Placental epithelial cell (primary cell): Measurements from ENCODE around the gene RPL18. TPM values are rescaled to one million over a fixed set of nuclear protein-coding genes. Genes with fewer than 3 reads are reported as not detected.

Source experiments
- total RNA-seq: library from RNA; depleted of rRNA; stranded (reverse); fragments of >200 nt; gene quantifications from 2 replicates; pipeline ENCODE4 v1.2.3, GENCODE V29; 2012

RPL18 gene
- 1,714 and 1,895 TPM in 2 replicates for total RNA-seq

DNA sequence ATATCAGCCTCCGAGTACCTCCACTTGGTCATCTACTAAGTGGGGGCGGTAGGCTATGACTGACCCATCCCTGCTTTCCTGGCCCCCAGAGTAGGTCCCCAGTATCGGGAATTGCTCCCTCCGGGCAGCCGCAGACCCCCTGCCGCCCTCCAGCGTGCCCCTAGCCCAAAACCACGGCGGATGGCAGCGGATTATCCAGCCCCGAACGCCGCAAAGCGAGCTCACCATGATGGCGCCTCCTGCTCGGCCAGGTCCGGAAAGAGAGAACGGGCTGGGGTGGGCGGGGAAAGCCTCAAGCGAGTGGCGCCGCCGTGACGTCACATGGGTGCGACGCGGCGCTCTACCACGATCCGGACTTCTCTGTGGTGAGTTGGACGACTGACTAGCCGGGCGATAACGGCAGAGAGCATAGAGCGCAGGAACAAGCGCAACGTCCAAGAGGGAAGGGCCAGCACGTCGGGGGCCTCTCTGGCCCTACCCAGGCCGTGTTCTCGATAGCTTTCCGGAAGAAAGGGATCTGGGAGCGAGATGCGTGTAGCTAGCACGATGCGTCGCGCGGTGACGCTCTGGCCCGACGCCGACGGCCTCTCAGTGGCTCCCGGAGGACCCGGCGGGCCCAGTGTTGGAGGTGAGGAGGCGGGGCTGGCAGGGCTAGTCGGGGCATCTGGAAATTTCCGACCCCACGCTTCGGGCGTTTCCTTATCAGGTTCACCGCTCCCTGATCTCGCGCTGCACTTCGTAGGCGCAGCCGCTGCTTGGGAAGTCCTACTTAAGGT, at the start of gene RPL18, which contains the start of gene SPHK2:
TSS of gene RPL18 (minus strand) at position 263 of the 776 bp plus-strand sequence. CDS start at position 228, 35 bp downstream.
TSS of gene SPHK2 (plus strand) at position 591 of the 776 bp plus-strand sequence. CDS start 1,009 bp downstream, outside the sequence.

DNA sequence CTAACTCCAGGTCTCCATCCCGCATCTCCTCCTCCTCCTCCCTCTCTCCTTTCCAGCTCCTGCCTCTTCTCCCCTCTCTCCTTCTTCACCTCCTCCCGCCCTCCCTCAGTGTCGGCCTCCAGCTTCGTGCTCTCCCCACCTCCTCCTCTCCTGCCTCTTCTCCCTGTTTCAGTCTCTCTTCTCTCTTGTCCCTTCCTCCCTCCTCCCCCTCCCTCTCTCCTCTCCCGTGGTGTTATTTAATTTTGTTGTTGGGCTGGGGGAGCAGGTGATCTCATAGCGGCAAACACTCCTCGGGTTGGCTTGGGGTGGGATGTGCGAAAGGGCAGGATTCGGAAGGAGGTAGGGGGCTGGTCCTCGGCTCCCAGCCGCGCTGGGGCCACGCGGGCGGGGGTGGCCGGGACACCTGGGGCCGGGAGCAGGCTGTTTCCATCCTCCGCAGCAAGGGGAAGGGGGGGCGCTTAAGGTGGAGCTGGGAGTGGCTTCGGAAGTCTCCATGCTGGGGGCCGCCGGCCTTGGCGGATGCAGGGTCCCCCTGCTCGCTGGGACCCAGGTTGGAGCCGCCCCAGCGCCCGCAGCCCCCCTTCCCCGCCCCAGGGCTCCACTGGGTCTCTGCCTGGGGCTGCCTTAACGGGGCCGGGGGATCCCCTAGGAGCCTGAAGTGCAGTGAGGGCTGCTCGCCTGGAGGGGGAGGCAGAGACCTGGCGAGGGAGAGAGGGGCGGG, 27.2 kb upstream of the RPL18 start, which contains the start of gene CA11:
TSS of gene CA11 (minus strand) at position 187 of the 721 bp plus-strand sequence. CDS start 555 bp downstream, outside the sequence.

DNA sequence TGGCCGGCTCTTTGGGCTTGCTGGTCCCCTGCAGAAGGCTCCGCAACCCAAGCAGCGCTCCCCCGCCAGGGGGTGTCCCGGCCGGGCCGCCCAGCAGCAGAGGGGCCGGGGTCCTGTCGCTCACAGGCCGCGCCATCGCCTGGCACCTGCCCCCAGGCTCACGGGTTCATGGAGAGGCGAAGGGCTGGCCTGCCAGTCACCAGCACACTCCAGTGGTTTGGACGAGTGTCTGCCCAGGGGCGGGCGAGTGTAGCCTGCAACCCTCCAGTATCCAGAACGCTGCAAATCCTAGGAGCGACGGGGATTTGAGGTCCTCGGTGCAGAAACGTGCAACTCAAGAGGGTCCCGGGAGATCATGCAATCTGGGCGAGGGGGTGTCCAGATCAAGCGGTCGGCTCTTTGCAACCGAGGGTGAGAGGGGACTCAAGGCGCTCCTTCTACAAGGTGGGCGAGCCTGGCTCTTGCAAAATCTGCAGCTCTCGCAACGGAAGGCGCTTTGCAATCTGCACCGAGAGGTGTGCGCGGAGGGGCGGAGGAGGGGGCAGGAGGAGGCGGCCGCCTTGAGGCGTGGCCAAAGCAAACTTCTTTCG, 18.0 kb upstream of the RPL18 start, which contains the start of gene DBP:
TSS of gene DBP (minus strand) at position 521 of the 590 bp plus-strand sequence. CDS start at position 136, 385 bp downstream.

DNA sequence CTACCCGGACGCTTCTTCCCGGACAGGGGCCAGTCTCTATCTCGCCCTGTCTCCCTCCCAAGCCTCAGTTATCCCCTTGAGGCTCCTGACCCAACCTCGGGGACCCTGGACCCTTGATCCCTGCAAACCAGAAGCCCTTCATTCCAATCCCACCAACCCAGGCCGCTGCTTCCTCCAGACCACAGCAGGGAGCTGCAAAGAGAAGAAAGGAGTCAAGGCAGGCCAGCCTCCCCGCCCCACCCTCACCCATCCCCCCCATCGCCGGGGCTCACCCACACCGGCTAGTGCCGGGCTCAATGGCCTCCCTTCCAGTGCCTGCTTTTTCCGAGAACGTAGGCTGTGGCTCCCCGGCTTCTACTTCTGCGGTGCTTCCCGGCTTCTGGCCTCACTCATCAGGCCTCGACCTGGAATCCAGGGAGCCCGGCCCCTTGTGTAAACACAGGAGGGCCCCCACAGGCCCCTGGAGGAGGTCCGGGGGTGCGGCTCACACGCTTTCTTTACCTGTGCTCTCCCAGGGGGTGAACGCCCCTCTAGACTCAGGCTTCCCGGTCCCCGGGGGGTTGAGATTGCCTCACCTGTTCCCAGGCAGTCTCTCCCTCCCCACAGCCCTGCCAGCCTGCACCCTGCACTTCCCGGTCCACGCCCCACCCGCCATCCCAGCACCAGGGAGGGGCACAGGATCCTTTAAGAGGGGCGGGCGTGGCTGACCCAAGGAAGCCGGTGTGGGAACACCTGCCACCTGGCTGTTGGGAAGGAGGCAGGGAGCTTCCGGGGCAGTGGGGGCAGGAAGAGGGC, 4.3 kb downstream of the RPL18 start, which contains the start of gene FAM83E:
TSS of gene FAM83E (minus strand) at position 641 of the 795 bp plus-strand sequence. CDS start 1,704 bp downstream, outside the sequence.

DNA sequence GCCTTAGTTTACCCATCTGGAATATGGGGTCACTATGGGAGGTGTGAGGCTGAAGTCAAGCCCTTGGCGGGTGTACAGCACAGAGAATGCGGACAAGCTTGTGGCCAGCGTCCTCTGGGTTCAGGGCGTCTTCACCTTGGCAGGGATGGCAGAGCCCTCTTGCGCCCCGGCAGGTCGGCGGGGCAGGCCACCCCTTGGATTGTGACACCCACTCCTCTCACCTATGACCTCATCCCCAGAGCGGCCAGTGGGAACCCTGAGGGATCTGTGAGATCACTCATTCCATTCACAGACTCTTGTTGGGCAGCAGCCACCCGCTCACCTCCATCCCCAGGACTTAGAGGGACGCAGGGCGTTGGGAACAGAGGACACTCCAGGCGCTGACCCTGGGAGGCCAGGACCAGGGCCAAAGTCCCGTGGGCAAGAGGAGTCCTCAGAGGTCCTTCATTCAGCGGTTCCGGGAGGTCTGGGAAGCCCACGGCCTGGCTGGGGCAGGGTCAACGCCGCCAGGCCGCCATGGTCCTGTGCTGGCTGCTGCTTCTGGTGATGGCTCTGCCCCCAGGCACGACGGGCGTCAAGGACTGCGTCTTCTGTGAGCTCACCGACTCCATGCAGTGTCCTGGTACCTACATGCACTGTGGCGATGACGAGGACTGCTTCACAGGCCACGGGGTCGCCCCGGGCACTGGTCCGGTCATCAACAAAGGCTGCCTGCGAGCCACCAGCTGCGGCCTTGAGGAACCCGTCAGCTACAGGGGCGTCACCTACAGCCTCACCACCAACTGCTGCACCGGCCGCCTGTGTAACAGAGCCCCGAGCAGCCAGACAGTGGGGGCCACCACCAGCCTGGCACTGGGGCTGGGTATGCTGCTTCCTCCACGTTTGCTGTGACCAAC, 12.3 kb downstream of the RPL18 start, which contains the start of gene SPACA4:
TSS of gene SPACA4 (plus strand) at position 280 of the 896 bp plus-strand sequence. CDS start at position 517, 237 bp downstream.

Other genes starting within 250 kb of the RPL18 start
- 198 and 212 TPM in 2 replicates for gene KDELR1, start 227.6 kb downstream of the RPL18 start, total RNA-seq
- 1.8 and 3.9 TPM in 2 replicates for gene GRIN2D, start 225.5 kb downstream of the RPL18 start, total RNA-seq
- 18.8 and 40.3 TPM in 2 replicates for gene GRWD1, start 173.2 kb downstream of the RPL18 start, total RNA-seq
- 0.33 and 0.79 TPM in 2 replicates for gene KCNJ14, start 163.6 kb downstream of the RPL18 start, total RNA-seq
- 57.3 and 76.9 TPM in 2 replicates for gene CYTH2, start 149.8 kb downstream of the RPL18 start, total RNA-seq
- 2.1 and 2.7 TPM in 2 replicates for gene LMTK3, start 107.3 kb downstream of the RPL18 start, total RNA-seq
- gene SULT2B1, start 67.0 kb downstream of the RPL18 start, total RNA-seq, result 0.54 and 0.79 TPM in 2 replicates
- not detected in 2 replicates for gene SPACA4, start 12.4 kb downstream of the RPL18 start, total RNA-seq
- 0.43 and 1.2 TPM in 2 replicates for gene FAM83E, start 4.1 kb downstream of the RPL18 start, total RNA-seq
- 8.2 and 9.2 TPM in 2 replicates for gene SPHK2, start 328 bp upstream of the RPL18 start, total RNA-seq
- gene DBP, start 18.2 kb upstream of the RPL18 start, total RNA-seq, result 2.1 and 5.5 TPM in 2 replicates
- gene CA11, start 27.0 kb upstream of the RPL18 start, total RNA-seq, result 0.11 and 5.9 TPM in 2 replicates
- gene NTN5, start 53.8 kb upstream of the RPL18 start, total RNA-seq, result 0.11 and 0.39 TPM in 2 replicates
- under 0.01 TPM in 1 of 2 replicates, not detected in the other for gene FUT2, start 76.8 kb upstream of the RPL18 start, total RNA-seq
- 1.3 and 2.4 TPM in 2 replicates for gene MAMSTR, start 100.5 kb upstream of the RPL18 start, total RNA-seq
- gene RASIP1, start 121.4 kb upstream of the RPL18 start, total RNA-seq, result 2.7 and 4.2 TPM in 2 replicates
- gene IZUMO1, start 127.7 kb upstream of the RPL18 start, total RNA-seq, result 0.39 TPM in 1 of 2 replicates, not detected in the other
- 0.39 and 1.5 TPM in 2 replicates for gene FUT1, start 133.5 kb upstream of the RPL18 start, total RNA-seq
- gene FGF21, start 136.3 kb upstream of the RPL18 start, total RNA-seq, result 0.39 TPM in 1 of 2 replicates, not detected in the other
- 15.7 and 22.6 TPM in 2 replicates for gene BCAT2, start 191.9 kb upstream of the RPL18 start, total RNA-seq
- 3.8 and 20.4 TPM in 2 replicates for gene HSD17B14, start 217.3 kb upstream of the RPL18 start, total RNA-seq
- gene PLEKHA4, start 249.4 kb upstream of the RPL18 start, total RNA-seq, result 1.2 and 3.9 TPM in 2 replicates